NCI-H82 treated with DMSO at 0.1 percent for 48 hours (cell line): Measurements from ENCODE around the gene ACVR1C.

Experiments used
- DNase-seq: peaks from one replicate; lab custom pipeline; 2025; ENCODE audit not compliant: unreplicated experiment; lab: John Stamatoyannopoulos, UW

The ACVR1C gene

DNA sequence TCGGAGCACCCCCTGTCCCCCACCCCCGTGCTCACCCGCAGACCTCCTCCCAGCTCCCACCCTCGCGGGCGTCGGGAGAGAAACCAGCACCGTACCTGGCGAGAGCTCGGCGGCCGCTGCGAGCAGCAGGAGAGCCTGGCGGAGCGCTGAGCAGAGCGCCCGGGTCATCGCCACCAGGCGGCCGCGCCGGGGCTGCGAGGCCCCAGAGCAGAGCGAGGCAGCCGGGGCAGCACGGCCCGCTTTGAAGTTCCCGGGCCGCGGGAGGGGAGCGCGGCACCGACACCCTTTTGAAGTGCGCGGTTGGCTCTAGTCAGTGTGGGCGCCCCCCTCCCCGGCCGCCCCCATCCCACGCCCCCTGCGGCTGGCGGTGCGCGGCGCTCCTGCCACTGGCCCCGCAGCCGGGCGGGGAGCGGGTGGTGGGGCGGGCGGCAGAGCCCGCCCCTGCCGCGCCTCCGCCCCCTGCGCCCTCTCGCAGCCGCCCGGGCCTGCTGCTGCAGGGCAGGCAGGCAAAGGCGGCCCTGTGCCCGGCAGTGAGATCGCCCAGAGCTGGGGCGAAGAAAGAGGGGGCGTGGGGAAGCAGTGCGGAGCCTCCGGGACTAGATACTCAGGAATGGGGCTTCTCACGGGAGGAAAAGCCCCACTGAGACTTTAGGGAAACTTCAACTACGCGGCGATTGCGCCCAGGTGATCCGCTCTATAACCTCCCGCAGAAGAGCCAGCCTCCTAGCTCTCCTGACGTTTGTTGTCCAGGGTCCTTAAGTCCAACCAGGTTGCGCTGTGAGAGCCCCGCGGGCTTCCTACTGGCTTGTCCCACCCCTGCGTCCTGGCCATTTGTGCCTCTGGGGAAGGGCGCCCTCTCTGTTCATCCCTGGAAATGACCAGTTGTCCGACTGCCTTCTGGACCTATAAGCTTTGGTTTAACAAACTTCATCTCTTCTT lies at the start of gene ACVR1C:
Gene ACVR1C, minus strand, starts transcription at position 388 of the 939 bp plus-strand sequence. Its CDS starts 220 bp downstream, at position 168.
- DNase-seq, result peak; percentile 49

DNA sequence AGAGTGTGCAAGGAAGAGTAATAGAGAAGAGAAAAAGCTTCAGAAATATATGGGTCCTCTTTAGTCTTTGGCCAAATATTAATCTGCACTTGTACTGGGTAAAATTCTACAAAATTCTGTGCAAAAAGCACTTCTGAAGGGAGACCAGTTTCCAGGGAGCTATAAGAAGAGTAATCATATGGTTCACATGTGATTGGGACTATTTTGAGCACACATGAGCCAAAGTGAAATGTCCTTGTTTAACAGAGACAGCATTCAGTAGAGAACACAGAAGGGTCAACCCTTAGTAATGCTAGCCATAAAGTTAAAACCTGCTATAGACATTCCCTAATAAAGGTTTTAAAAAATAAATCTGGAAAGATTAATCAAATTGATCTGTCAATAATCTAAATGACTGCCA lies 49.3 kb upstream of the ACVR1C start:
- DNase-seq, result no peak

DNA sequence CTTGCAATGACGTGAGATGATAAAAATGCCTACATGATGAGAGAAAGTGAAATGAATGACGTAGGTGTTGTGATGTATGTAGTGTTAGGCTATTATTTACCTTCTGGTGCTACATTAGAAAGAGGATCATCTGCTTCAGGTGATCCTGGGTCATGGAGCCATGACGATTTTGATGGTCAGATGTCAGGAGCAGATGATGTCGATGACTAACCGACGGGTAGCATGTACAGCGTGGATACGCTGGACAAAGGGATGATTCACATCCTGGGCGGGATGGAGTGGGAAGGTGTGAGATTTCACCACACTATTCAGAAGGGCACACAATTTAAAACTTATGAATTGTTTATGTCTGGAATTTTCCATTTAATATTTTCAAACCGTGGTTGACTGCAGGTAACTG lies 43.5 kb upstream of the ACVR1C start:
- no peak for DNase-seq

DNA sequence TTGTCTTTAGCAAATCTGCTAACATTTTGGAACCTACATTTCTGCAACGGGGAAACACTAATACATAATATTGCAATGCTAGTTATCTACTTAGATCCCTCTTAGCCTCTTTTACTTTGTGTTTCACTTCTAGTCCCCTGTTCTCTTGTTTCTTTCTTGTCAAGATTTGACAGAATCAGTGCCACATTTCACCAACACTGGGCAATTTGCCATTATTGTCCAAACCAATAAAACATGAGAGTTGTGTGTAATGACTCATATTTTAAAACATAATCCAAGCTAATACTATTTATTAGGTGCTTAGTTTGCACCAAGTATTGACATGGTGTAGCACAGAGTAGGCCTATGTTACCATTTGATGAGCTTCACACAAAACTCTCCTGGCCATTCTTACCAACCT lies 33.7 kb upstream of the ACVR1C start:
- DNase-seq, result no peak

DNA sequence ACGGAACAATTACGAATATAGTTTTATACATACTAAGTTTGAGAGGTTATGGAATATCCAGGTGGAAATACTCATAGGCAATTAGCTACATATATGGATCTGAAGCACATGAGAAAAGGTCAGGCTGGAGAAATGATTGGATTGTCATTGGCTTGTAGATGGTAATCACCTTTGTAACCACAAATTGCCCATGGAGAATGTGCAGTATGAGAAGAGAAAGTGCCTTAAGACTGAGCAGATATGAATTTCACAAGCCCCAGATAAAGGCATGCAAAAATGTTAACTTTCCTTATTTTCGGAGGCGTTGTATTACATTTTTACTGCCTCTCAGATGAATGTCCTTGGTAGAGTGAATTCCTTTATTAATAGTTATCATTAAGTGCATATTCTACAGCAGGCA lies 33.1 kb upstream of the ACVR1C start:
- DNase-seq, result no peak

DNA sequence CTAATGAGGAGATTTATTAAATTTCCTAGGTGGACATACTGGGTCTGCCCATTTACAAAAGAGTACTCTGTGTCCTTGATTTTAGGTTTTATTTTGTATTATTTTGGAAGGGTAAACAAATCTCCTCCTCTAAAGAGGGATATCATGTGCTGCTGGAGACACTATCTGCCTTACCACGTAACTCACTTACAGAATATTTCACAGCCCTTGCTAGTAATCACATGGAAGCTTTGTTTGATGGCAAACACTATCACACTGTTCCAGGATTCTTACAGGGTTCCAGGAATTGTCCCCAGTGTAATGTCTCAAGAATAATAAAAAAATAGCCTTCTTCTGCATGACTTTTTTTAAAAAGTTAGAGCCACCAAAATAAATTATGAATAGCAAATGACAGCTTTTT lies 29.2 kb upstream of the ACVR1C start:
- DNase-seq, result no peak

DNA sequence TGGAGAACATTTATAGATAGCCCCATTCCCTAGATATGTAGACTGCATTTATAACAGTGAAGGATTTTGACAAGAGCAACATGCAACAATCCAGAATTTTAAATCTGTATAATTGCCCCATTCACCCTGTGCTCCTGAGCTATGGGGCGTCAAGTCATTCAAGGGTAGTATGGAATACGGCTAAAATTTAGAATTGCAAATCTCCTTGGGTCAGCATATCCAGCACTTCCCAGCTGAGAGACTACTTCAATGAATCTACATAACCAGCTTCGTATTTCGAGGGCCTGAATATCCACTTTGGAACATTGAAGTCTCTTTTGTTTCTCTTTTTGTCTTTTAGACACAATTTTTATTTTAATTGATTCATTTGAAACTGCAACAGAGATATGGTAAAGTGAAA lies 28.4 kb upstream of the ACVR1C start:
- DNase-seq, result no peak

DNA sequence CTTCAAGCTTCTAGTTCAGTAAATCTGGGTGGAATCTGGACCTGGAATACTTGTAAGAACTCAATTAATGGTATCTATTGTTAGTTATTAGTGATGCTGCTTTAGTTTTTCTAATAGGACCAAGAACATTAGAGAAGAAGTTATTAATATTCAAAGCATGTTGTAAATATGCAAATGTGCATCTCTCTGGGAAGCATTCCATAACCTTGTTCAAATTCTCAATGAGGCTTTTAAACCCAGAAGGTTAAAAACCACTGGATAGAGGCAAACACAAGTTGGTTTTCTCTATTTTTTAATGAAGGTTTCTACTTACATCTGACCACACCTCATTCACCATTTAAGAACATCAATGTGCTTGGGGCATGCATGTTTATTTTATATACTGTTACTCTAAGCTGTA lies 16.1 kb upstream of the ACVR1C start:
- DNase-seq, result no peak

DNA sequence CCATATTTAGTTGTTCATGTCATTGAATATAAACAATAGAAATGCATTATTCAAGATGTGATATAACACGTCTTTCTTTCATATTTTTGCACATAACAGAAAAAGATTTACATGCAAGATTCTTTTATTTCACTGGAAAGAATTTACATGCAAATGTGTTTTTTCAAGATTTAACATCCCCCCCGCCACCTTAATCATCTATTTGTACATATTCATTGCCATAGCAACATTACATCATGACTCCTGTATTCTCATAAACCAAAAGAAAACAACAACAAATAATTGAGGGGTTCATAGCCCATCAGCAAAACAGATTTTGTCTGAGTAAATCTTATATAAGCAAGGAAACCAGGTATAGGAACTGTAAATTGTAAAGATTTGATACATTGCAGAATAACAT lies 3.2 kb upstream of the ACVR1C start:
- DNase-seq, result no peak

DNA sequence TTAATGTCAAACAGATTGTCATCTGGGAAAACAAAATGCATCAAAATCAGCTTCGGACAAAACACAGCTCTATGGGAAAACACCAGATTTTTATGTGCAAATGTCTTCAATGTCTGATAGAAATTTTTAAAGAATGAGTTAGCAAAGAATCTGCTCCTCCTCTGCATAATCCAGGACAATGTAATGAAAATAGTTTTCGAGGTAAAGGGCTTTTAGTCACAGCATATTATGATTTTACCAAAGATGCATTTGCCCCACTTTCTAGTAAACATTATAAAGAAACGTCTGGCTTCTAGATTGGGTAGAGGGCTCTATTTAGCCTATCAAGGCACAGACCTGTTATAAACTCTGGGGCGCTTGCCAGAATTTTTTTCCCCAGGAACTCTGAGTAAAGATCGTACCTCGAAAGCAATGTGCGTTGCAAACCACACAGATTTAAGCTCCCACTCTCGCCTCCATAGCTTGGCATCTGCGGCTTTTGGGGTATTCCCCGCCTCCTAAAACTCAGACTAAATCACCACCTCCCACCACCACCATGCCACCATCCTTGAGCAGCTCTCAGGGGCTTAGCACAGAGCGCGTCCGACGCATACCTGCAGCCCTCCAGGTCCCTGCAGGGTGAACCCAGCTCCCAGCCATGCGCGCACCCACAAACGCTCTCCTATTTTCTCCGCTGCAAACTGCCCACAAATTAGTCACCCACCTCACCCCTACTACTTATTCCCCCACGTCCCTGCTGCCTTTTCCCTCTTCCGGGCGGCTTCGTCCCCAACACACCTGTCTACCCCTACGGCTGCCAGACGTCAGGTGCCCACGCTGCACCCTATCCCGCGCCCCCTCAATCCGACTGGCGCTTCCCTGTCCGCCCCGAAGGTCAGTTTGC lies 829 bp downstream of the ACVR1C start:
- no peak for DNase-seq

DNA sequence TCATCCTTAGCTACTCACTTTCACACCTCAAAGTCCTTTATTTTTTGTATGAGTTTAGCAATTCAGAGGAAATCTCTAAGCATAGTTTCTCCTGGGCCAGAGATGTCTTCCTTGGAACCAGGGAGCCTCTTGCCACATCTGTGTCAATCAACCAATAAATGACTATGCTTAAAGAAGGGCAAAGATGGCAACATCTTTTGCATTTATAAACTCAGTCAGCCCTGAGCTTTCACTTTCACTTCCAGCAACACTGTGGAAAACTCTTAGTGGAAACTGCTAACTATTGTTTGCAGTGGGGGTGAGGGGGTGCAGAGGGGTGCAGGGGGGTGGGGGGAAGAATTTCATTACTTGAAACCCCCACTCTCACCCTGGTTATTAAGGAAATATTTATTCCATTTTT lies 3.4 kb downstream of the ACVR1C start:
- no peak for DNase-seq

DNA sequence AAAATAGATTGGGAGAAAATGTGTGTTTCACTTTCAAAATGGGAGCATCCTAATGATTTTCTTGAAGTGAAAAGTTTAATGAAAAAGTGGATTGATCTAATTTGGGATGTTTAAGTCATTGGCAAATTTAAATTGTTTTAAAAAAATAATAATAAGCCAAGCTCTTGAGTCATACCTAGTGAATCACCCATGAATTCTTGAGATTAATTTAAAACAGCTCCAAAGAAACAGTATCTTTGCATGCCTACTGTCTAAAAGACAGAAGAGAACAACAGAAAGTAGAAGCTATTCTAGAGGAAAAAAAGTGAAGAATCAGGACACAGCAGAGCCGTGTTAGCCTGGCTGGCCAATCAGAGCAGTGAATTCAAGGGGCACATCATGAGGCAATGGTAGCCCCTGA lies 7.7 kb downstream of the ACVR1C start:
- DNase-seq, result no peak

DNA sequence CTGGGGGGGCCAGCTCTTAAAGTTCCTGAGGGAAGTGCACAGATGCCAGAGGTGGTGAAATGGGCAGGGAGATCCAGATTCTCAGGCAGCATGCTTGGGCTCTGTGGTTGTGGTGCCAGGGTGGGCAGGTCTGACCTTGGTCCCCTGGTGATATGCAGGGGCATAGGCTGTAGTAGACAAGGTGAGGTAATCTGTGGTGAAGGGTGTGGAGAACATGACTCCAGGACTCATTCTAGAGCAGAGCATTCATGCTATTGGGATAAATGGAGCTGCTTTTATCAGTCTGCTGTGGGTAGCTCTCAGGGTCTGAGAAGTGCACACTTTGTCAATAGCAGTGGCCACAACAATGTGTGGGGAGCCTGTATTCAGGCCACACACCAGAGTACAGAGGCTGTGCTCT lies 16.9 kb downstream of the ACVR1C start:
- DNase-seq, result no peak

DNA sequence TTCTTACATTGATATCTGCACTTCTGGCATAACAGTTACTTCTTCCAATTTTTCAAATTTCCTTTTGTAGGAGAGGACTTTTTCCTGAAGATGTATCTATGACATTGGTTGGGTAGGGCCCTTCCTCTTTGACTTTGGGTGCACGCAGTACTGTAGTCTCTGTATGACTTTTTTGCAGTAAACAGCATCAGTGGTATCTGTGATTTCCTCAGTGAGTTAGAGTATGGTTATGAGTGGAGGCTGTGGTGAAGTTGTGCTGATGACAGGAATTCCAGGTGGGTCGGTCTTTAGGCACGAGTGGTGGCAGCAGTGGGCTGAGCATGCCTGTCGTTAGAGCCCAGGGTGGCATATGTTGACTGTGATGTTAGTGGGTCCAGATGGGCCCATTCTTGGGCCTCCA lies 17.6 kb downstream of the ACVR1C start:
- DNase-seq, result no peak

DNA sequence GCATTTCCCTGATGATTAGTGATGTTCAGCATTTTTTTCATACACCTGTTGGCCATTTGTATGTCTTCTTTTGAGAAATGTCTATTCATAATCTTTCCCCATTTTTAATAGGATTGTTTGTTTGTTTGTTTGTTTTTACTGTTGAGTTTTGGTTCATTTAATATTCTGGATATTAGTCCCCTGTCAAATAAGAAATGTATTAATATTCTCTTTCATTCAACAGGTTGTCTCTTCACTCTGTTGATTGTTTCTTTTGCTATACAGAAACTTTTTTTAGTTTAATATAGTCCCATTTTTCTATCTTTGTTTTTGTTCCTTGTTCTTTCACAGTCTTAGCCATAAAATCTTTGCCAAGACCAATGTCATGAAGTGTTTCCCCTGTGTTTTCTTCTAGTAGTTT lies 22.1 kb downstream of the ACVR1C start:
- no peak for DNase-seq

DNA sequence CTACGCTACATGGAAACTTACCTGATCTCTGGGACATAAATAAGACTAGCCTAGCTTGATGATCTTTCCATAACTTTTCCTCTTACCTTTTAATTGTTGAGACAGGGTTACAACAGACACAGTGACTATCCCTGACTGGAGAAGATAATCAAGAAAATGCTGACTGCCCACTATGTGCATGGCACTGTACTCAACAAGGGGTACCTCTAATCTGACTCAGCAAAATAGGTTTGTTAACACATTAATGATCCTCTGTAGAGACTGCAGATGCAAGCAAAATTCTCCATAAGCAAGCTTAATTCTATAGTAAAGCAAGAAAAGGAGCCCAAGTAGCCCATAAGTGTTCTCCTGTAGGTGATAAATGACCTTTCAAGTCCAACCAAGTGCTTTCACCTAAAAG lies 25.5 kb downstream of the ACVR1C start:
- no peak for DNase-seq

DNA sequence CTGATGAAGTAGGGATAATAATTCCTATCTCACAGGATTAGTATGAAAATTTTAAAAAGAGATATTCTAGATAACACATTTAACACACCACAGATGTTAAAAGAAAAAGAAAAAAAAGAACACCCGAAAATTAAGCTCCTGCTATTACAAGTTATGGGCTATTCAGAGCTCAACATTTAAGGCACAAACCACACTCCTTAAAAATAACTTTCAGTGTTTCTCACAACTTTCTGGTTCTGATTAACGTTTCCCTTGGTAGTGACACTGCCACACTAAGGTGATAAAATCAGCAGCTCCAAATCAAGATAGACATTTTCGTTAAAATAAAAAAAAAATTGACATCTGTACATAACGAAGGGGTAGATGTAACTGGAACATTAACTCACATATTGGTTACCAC lies 26.9 kb downstream of the ACVR1C start:
- no peak for DNase-seq

DNA sequence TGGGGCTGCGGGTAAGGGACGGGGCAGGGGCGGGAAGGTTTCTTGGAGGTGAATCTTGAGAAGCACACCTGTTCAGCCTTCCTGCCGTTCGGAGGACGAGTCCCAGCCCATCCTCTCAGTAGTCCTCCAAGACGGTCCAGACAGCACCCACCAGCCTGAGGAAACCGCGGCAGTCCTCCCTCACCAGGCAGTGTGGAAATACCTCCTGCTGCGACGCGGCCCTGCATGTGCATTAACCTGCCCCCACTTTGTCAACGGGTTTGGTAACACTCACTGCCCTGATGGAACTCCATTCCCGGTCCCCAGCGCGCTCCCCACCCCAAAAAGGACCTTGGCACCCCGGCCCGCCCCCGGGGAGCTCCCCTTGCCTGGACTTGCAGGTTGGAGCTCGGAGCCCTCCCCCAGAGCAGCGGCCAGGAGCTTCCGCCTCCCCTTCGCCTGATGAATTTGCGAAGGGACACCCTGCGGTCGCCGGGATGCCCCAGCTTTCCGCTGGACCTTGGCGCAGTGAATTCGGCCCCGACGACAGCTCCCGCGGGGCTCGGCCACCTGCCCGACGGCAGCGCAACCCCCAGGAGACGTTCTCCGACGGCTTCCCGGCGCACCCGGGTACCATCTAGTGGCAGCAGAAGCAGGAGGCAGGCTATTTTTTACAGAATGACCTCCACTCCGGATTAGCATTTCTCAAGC lies 31.5 kb downstream of the ACVR1C start:
- DNase-seq, result no peak

DNA sequence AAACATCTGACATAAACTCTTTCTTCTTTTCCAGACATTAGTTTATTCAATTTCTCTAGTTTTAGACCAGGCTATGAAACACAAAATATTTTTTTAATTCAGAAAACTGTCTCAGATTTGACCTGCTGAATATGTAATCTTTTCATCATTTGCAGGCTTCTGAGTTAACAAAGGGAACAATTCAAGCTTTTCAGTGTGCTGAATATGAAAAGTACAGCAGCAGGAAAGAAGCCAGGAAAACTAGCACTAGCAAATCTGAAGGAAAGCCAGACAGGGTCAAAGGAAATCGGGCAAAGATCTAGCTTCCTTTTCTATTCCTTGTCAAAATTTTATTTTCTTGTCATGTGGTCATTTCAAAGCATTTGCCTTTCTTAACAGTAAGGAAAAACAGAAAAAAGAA lies 35.3 kb downstream of the ACVR1C start:
- DNase-seq, result no peak

DNA sequence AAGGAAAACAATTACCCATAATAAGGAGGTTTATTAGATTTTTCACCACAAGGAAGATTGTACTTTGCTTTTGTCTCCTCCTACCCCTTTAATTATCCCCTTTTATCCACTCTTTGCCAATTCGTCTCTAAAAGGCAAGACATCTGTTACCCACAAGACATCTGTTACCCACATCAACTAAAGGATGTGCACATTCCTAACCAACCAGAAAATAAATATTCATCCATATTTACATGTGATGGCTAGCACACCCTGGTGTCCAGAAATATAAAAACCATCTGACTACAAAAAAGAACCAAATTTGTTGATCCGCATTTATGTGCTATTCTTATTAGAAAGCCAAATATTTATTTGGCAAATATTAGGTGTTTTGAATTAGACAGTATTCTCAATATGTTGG lies 35.7 kb downstream of the ACVR1C start:
- no peak for DNase-seq

DNA sequence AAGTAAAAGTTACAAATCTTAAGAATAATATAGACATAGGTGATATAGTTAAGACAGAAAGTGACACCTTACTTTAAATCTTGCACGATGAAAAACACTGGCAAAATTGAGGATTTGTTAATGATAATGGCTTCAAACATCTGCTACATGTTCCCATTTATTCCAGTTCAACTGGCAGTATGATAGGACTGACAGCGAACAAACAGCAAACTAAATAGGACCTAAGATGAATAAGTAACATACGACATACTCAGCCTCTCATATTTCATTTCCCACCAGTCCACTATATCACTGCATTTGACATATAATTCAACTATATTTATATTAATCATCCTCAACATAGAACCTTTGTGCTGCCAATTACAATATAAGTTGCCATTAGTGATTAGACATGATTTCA lies 36.3 kb downstream of the ACVR1C start:
- no peak for DNase-seq
